IPS DF 4.7 (cell line): ENCODE measurements around the gene FUCA1.
"Not testable (repeated sequence)": the region's sequence is repeated elsewhere in the genome, so short reads cannot be mapped to it uniquely, and the experiment has no call there.

Experiments
- DNase-seq: peaks from one replicate; pipeline ENCODE4 v3.0.0-alpha.2; 2013; ENCODE audit warnings: low spot score; ENCODE audit errors: extremely low read depth

FUCA1 gene

GRCh38 chr1:23896491-23896890 lies 28.4 kb upstream of the FUCA1 start:
- no peak for DNase-seq

DNA sequence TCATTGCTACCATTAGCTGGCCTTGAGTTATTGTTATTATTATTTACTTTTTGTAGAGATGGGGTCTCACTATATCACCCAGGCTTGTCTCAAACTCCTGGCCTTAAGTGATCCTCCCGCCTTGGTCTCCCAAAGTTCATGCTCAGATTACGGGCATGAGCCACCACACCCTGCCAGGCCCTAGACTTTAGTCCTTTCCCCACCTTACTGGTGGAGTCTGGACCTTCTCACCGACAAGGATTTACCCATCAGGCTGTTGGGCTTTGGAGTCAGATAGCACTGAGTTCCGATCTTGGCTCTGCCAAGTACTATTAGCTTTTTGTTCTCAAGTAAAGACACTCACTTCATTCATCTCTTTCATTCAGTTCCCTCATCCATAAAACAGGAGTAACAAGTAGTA lies 27.9 kb upstream of the FUCA1 start:
- DNase-seq: no peak

- DNase-seq: no peak
Observed at GRCh38 chr1:23895082-23895481, 27.0 kb upstream of the FUCA1 start.

DNA sequence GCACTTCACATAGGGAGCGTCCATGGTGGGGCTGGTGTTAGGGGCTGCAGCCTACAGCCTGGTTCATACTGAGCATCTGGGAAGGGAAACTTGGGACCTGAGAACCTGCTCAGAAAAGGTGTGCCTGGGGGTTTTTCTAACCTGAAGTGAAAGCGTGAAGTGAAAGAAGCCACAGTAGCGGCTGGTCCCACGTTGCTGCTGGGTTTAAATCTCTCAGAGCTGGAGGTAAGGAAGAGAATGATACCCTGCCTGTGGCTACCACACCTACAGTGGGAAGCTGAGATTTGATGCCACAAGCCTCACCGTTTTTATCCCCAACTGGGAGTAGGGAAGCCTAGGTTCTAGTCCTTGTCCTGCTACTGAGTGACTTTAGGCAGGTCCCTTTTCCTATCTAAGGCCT lies 21.0 kb upstream of the FUCA1 start:
- no peak for DNase-seq

GRCh38 chr1:23885222-23885621 lies 17.1 kb upstream of the FUCA1 start:
- DNase-seq: no peak

GRCh38 chr1:23882746-23883145 lies 14.7 kb upstream of the FUCA1 start:
- no peak for DNase-seq

GRCh38 chr1:23879809-23880208 lies 11.7 kb upstream of the FUCA1 start:
- DNase-seq: no peak

- DNase-seq: no peak
Observed at GRCh38 chr1:23878668-23879067, 10.6 kb upstream of the FUCA1 start.

- DNase-seq: no peak
Observed at GRCh38 chr1:23875382-23875781, 7.3 kb upstream of the FUCA1 start.

- DNase-seq: no peak
Observed at GRCh38 chr1:23872421-23872820, 4.3 kb upstream of the FUCA1 start.

DNA sequence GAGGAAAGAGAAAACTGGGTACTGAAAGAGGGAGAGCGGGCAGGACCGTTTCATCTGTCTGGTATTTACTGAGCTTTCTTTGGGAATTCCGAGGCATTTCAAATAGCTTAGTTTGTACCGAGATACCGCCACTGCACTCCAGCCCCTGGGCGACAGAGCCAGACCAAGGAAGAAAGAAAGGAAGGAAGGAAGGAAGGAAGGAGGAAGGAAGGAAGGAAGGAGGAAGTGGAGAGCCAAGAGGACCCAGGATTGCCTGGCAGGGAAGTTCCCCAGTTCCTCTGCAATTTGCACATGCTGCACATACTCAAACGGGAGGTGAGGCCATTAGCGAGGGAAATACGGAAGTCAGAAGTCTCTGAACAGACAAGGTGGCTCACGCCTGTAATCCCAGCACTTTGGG lies 961 bp upstream of the FUCA1 start:
- no peak for DNase-seq

DNA sequence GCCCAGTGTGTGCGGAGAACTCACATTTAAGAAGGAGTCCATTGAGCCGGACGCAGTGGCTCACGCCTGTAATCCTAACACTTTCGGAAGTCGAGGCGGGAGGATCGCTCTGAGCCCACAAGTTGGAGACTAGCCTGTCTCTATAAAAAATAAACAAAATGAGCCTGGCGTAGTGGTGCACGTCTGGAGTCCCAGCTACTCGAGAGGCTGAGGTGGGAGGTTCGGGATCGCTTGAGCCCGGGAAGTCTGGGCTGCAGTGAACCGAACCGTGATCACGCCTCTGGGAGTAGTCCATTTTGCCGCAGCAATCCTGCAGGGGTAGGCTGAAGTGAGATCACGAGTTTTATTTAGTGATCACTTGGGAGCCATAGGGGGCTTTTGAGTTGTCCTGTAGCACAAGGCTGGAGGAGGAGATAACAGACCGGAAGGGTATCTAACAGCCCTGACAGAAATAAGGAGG lies 497 bp upstream of the FUCA1 start:
- no peak for DNase-seq

- no peak for DNase-seq
Observed at GRCh38 chr1:23867542-23867894, 572 bp downstream of the FUCA1 start.

- no peak for DNase-seq
Observed at GRCh38 chr1:23865543-23865930, 2.6 kb downstream of the FUCA1 start.

DNA sequence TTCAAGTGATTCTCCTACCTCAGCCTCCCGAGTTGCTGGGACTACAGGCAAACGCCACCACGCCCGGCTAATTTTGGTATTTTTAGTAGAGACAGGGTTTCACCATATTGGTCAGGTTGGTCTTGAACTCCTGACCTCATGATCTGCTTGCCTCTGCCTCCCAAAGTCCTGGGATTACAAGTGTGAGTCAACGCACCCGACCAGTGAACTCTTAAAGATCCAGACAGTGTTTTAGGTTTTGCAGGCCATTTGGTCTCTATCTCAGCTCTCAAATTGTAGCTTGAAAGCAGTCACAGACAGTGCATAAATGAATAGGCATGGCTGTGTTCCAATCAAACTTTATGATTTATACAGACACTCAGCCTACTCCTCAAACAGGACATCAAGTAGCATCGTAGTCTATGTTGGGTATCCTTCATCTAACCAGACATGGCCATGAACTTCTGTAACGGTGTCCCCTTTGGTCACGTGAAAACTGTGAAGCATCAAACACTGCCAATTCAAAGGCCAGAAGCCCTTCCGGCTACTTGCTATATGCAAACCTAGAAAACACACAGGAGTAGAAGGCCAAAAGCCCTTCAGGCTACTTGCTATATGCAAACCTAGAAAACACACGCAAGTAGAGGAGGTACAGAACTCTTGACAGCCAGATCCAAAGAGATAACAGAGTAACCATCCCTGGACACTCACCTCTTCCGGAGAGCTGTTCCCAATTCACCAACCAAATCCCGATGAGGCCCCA lies 3.1 kb downstream of the FUCA1 start:
- DNase-seq: no peak

- no peak for DNase-seq
Observed at GRCh38 chr1:23862640-23863039, 5.5 kb downstream of the FUCA1 start.

GRCh38 chr1:23854568-23854967 lies 13.5 kb downstream of the FUCA1 start:
- no peak for DNase-seq

- DNase-seq: not testable (repeated sequence)
Observed at GRCh38 chr1:23853124-23853523, 15.0 kb downstream of the FUCA1 start.

DNA sequence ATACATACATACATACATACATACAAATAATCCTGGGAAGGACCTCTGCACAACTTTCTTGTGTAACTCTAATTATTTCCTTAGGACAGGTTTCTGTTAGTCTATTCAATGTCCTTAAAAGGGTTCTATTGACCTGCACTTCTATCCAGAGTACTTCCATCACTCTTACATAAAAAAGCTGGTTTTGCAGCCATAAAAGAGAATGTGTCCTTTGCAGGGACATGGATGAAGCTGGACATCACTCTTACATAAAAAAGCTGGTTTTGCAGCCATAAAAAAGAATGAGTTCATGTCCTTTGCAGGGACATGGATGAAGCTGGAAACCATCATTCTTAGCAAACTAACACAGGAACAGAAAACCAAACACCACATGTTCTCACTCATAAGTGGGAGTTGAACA lies 16.7 kb downstream of the FUCA1 start:
- DNase-seq: not testable (repeated sequence)

- no peak for DNase-seq
Observed at GRCh38 chr1:23848673-23849616, 19.1 kb downstream of the FUCA1 start.

- not testable (repeated sequence) for DNase-seq
Observed at GRCh38 chr1:23847482-23848095, 20.5 kb downstream of the FUCA1 start.

DNA sequence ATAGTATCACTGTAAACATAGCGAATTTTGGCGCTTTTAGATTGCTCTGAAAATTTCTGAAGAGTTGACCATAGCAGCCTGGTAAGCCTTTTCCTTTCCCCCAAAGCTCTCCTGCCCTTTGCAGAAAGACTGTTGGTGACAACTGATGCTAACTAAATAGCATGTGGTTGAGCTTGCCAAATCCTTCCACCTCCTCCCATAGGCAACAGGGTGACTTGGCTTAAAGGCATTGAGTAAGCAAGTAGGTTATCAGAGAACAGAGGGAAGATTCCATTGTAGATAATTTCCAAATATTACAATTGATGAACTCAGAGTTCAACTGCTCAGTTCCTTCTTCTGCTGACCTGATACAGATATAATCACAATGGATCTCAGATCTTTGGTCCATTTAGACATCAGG lies 22.9 kb downstream of the FUCA1 start:
- no peak for DNase-seq
